GM19099 (cell line): ENCODE data around the gene C1orf115.

Source experiments
- POLR2A ChIP-seq: IDR thresholded peaks from 3 replicates; pipeline ENCODE4 v1.6.1; 2011; ENCODE audit warnings: low read depth; ENCODE audit not compliant: insufficient read length; ENCODE audit errors: extremely low read depth

C1orf115 gene, protein sequence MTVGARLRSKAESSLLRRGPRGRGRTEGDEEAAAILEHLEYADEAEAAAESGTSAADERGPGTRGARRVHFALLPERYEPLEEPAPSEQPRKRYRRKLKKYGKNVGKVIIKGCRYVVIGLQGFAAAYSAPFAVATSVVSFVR

DNA sequence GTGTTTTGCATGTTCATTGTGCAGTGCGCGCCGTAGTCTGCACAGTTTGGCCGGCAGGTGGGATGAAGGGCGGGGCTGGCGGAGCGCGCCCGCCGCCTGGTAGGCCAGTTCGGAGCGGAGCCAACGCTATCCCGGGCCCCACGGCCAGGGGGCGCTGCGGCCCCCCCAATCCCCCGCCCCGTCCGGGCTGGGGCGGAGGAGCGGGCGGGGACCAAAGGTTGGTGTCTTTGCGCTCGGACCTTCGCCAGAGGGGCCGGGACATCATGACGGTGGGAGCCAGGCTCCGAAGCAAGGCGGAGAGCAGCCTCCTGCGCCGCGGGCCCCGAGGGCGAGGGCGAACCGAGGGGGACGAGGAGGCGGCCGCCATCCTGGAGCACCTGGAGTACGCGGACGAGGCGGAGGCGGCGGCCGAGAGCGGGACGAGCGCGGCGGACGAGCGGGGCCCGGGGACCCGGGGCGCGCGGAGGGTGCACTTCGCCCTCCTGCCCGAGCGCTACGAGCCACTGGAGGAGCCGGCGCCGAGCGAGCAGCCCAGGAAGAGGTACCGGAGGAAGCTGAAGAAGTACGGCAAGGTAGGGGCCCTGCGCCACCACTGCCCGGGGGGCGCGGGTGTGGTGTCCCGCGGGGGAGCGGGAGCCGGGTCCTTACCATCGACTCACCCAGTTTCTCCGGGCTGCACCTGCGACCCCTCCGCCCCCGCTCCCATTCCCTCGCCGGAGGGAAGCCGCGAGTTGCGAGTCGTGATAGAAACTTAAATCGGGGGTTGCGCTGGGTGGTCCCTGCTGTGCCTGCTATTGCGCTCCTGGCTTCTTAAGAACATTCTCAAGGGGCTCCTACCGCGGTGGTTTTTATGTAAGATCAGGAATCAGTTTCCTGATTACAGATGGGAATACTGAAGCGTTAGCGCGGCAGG is at the start of gene C1orf115:
Gene C1orf115, plus strand, starts transcription at position 224 of the 913 bp plus-strand sequence. Its CDS starts 40 bp downstream, at position 264.
- peak; percentile 71 for TF ChIP-seq POLR2A

- no peak for TF ChIP-seq POLR2A
Measured at GRCh38 chr1:220642285-220642684, 47.9 kb upstream of the C1orf115 start.

- TF ChIP-seq POLR2A, result no peak
Measured at GRCh38 chr1:220652995-220653394, 37.2 kb upstream of the C1orf115 start.

GRCh38 chr1:220655509-220655908 is 34.7 kb upstream of the C1orf115 start:
- TF ChIP-seq POLR2A, result no peak

DNA sequence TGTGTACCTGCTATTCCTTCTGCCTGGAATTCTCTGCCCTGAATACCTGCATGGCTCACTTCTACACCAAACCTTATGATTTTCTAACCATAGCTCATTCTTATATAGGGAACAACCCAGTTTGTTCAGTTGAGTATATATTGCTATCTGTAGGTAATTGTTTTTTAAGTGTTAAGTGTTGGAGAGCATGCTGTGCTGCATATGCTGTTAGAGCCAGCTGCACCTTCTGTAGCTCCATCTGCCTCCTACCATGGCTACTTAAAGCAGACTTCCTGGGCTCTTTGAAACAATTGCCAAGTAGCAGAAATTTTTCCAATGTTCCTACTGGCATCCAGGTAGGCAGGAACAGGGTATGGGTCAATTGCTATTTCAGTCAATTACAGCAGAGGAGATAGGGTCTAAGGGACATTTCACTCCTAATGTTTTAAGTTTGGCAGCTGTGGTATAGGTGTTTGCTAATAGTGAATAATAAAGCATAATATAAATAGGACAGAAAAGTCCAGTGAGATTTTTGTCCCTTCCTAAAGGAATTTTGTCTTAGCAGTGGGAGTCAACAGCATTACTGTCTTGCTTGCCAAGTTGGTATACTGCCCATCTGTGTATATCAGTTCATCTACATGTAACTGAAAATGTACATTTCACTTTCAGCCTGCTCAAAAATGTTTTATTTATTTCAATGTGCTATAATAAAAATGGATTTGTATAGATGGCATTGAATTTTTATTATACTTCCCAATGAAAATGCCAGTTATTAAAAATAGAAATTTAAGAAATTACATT is 34.0 kb upstream of the C1orf115 start:
- TF ChIP-seq POLR2A, result no peak

GRCh38 chr1:220666349-220666748 is 23.8 kb upstream of the C1orf115 start:
- TF ChIP-seq POLR2A, result no peak

DNA sequence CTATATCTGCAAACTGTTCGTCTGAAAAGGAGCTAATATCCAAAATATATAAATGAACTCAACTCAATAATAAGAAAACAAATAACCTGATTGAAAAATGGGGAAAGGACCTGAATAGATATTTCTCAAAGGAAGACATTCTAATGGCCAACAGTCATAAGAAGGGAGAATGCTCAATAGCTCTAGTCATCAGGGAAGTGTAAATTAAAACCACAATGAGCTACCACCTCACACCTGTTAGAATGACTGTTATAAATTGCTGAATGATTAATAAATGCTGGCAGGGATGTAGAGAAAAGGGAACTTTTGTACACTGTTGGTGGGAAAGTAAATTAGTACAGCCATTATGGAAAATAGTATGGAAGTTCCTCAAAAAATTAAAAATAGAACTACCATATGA is 21.2 kb upstream of the C1orf115 start:
- no peak for TF ChIP-seq POLR2A

GRCh38 chr1:220670365-220670764 is 19.8 kb upstream of the C1orf115 start:
- no peak for TF ChIP-seq POLR2A

DNA sequence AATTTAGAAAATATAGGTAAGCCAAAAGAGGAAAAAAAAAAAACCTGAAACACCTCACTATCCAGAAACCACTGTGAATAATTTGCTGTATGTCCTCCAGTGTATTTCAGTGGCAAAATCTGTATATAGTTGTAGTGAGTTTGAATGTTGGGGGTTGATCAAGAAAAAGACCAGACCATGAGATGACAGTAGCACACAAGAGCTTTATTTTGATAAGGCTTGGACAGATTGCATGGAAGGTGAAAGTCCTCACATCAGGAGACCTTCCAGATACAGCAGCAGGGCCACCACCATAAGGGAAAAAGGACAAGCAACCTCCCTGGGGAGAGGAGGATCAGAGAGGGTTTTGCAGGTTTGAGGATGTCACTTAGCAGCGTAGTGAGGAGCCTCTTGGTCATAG is 16.2 kb upstream of the C1orf115 start:
- no peak for TF ChIP-seq POLR2A

DNA sequence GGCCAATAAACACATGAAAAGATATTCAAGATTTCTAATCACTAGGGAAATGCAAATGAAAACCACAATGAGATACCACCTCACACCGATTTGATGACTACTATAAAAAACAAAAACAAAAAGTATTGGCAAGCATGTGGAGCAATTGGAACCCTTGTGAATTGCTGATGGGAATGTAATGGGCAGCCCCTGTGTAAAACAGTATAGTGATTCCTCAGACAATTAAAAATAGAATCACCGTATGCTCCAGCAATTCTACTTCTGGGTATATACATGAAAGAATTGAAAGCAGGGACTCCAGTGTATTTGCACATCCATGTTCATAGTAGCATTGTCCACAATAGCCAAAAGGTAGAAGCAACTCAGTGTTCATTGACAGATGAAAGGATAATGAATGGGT is 12.9 kb upstream of the C1orf115 start:
- no peak for TF ChIP-seq POLR2A

GRCh38 chr1:220680085-220680687 is 10.0 kb upstream of the C1orf115 start:
- TF ChIP-seq POLR2A, result no peak

- TF ChIP-seq POLR2A, result no peak
Measured at GRCh38 chr1:220681220-220681880, 8.8 kb upstream of the C1orf115 start.

DNA sequence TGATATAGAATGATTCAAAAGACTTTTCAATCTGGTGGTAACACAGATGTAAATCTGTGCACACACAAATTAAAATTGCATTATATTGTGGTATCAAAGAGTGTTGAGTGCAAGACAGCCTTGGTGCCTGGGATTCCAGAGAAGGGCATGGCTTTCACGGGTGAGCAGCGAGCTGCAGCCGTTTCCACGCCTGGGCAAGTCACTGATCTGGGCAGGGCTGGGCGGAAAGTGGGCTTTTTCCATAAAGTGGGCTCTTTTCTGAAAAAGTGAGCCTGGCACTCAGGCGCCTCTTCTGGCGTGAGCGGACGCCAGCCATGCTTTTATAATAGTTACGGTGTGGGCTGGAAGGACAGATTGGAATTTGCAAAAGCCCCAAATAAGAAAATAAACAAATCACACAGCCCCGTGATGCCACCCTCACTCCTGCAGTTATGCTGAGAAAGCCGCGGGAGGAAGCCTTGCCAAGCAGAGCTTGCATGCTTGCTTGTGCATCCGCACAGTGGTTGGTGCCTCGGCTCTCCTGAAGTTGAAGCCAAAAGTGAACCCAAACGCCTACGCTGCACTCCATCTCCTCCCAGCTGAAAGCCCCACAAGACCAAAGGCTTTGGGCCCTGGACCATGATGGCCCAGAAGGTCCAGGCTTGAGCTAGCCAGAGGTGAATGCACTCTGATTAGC is 7.1 kb upstream of the C1orf115 start:
- no peak for TF ChIP-seq POLR2A

DNA sequence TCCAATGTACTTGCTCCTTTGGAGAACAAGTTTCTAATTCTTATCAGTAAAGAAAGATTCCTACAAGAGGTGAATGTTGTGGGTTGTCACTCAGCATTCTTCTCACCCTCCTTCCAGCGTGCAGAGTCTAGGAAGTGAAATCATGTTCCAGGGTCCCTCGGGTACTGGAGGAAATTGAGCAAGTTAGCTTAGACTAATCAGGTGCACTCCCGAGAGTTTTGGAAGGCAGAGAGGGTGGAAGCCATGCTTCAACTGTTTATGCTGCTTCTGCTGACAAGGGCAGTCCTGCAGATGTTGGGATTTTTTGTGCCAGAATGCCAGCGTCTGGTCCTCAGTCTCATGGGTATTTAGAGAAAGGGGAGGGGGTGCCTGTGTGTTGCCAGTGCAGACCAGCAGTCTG is 5.3 kb upstream of the C1orf115 start:
- no peak for TF ChIP-seq POLR2A
